ENCODE data around the gene HNF1B.

Gene HNF1B

GRCh38 chr17:37735165-37735564, 9.7 kb downstream of the HNF1B start:
- DNase-seq (ENCODE audit: low read depth in 2 of 2): no peak

GRCh38 chr17:37732316-37732715, 12.5 kb downstream of the HNF1B start:
- no peak for DNase-seq (ENCODE audit: low read depth in 2 of 2)

GRCh38 chr17:37731056-37731455, 13.8 kb downstream of the HNF1B start:
- no peak for DNase-seq (ENCODE audit: low read depth in 2 of 2)

- DNase-seq (ENCODE audit: low read depth in 2 of 2): no peak
Measured at GRCh38 chr17:37729905-37730304, 15.0 kb downstream of the HNF1B start.

GRCh38 chr17:37726891-37727675, 17.8 kb downstream of the HNF1B start:
- DNase-seq (ENCODE audit: low read depth in 2 of 2): no peak

- DNase-seq (ENCODE audit: low read depth in 2 of 2): no peak
Measured at GRCh38 chr17:37726248-37726647, 18.6 kb downstream of the HNF1B start.

GRCh38 chr17:37725601-37726146, 19.2 kb downstream of the HNF1B start:
- DNase-seq (ENCODE audit: low read depth in 2 of 2): no peak

GRCh38 chr17:37725021-37725595, 19.8 kb downstream of the HNF1B start:
- DNase-seq (ENCODE audit: low read depth in 2 of 2): no peak

- DNase-seq (ENCODE audit: low read depth in 2 of 2): no peak
Measured at GRCh38 chr17:37720989-37721388, 23.9 kb downstream of the HNF1B start.

- DNase-seq (ENCODE audit: low read depth in 2 of 2): no peak
Measured at GRCh38 chr17:37719866-37720265, 25.0 kb downstream of the HNF1B start.

- DNase-seq (ENCODE audit: low read depth in 2 of 2): no peak
Measured at GRCh38 chr17:37718324-37719048, 26.4 kb downstream of the HNF1B start.

GRCh38 chr17:37717627-37718323, 27.1 kb downstream of the HNF1B start:
- no peak for DNase-seq (ENCODE audit: low read depth in 2 of 2)

- no peak for DNase-seq (ENCODE audit: low read depth in 2 of 2)
Measured at GRCh38 chr17:37714897-37715296, 30.0 kb downstream of the HNF1B start.

GRCh38 chr17:37713624-37714023, 31.2 kb downstream of the HNF1B start:
- no peak for DNase-seq (ENCODE audit: low read depth in 2 of 2)

GRCh38 chr17:37713028-37713431, 31.8 kb downstream of the HNF1B start:
- DNase-seq (ENCODE audit: low read depth in 2 of 2): no peak

- no peak for DNase-seq (ENCODE audit: low read depth in 2 of 2)
Measured at GRCh38 chr17:37711113-37711512, 33.7 kb downstream of the HNF1B start.

GRCh38 chr17:37710344-37710886, 34.4 kb downstream of the HNF1B start:
- DNase-seq (ENCODE audit: low read depth in 2 of 2): no peak

GRCh38 chr17:37708616-37709212, 36.1 kb downstream of the HNF1B start:
- DNase-seq (ENCODE audit: low read depth in 2 of 2): no peak

- DNase-seq (ENCODE audit: low read depth in 2 of 2): no peak
Measured at GRCh38 chr17:37708008-37708615, 36.7 kb downstream of the HNF1B start.

GRCh38 chr17:37706446-37706845, 38.4 kb downstream of the HNF1B start:
- DNase-seq (ENCODE audit: low read depth in 2 of 2): no peak

GRCh38 chr17:37702598-37702997, 42.3 kb downstream of the HNF1B start:
- DNase-seq (ENCODE audit: low read depth in 2 of 2): no peak
